Esophagus squamous epithelium (tissue), 5 donors: ENCODE data around the gene TMEM131. TPM values are rescaled to one million over a fixed set of nuclear protein-coding genes. Genes with fewer than 3 reads are reported as not detected.

Source experiments
- DNase-seq: peaks from one replicate; lab custom pipeline; 2025; lab: John Stamatoyannopoulos, UW
- H3K27ac ChIP-seq, 4 donors: fragments of 200-600 bp; sonication (generic); one replicate each; pipeline ENCODE4 v1.5.1; 2016 to 2019; ENCODE audit warnings: mild to moderate bottlenecking in 1 of 4
- H3K27me3 ChIP-seq, 4 donors: fragments of 200-600 bp; sonication (generic); 1 replicate in 3 of 4; 2 replicates in 1 of 4; pipeline versions ENCODE4 v1.5.1 to v1.6.0; 2017 to 2021; ENCODE audit warnings: antibody characterized with exemption in 1 of 4
- H3K36me3 ChIP-seq, 3 donors: fragments of 200-600 bp; sonication (generic); one replicate each; pipeline ENCODE4 v1.5.1; 2016 to 2019
- H3K4me1 ChIP-seq, 3 donors: fragments of 200-600 bp; sonication (generic); one replicate each; pipeline ENCODE4 v1.5.1; 2017 to 2019
- H3K4me3 ChIP-seq, 4 donors: fragments of 200-600 bp; sonication (generic); 1 replicate in 3 of 4; 2 replicates in 1 of 4; pipeline ENCODE4 v1.5.1; 2016 to 2019; ENCODE audit warnings: mild to moderate bottlenecking in 2 of 4, moderate library complexity in 1 of 4
- H3K9me3 ChIP-seq, 3 donors: fragments of 200-600 bp; sonication (generic); one replicate each; pipeline ENCODE4 v1.5.1; 2016 to 2019
- POLR2A ChIP-seq, 4 donors: fragments of 450-650 bp; IDR thresholded peaks; one replicate each; pipeline ENCODE4 v1.6.1; 2017; ENCODE audit warnings: antibody characterized with exemption in 4 of 4, mild to moderate bottlenecking in 4 of 4, moderate library complexity in 3 of 4
- WGBS, 2 donors: methylation state at CpG; one replicate each; pipeline ENCODE4 v1.1.5; 2018; 5-methylcytosine and 5-hydroxymethylcytosine counted together
- intact Hi-C: fragments of 100-400 bp; cut with DNase I; formaldehyde crosslinking; loops from one replicate; pipeline ENCODE4 v1.15.0; 2022
- total RNA-seq, 4 donors: library from RNA; depleted of rRNA; stranded (reverse); fragments of >200 nt; gene quantifications; one replicate each; pipeline ENCODE4 v1.1.0, GENCODE V29; 2016
- TF ChIP-seq, protein P1 (sequence below), 6 experiments: fragments of 450-650 bp in 4 of 6; fragments of 200-600 bp in 2 of 6; sonication (generic) in 2 of 6; IDR thresholded peaks; one replicate each; pipeline ENCODE4 v1.5.1; 2016 to 2019; ENCODE audit warnings: antibody characterized with exemption in 6 of 6, mild to moderate bottlenecking in 4 of 6, moderate library complexity in 4 of 6
- donor health status: DM: yes; HTN: yes; CAD: no.

The TMEM131 gene
- total RNA-seq, 4 donors from 2014 or later: 24.2 to 36.4 (median 28.1) TPM

DNA sequence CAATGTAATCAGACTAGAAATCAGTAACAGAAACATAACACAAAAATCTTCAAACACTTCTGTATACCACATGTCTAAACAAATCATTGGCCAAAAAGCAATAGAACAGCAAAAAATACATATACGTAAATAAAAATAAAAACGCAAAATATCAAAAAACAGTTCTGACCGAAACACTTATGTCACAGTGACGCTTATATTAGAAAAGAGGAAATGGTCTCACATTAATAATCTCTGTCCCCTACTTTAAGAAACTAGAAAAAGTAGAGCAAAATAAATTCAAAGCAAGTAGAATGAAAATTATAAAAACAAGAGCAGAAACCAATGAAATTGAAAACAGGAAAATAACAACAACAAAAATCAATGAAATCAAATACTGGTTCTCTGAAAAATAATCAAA is 41.9 kb downstream of the TMEM131 start:
- TF ChIP-seq, protein P1, sequence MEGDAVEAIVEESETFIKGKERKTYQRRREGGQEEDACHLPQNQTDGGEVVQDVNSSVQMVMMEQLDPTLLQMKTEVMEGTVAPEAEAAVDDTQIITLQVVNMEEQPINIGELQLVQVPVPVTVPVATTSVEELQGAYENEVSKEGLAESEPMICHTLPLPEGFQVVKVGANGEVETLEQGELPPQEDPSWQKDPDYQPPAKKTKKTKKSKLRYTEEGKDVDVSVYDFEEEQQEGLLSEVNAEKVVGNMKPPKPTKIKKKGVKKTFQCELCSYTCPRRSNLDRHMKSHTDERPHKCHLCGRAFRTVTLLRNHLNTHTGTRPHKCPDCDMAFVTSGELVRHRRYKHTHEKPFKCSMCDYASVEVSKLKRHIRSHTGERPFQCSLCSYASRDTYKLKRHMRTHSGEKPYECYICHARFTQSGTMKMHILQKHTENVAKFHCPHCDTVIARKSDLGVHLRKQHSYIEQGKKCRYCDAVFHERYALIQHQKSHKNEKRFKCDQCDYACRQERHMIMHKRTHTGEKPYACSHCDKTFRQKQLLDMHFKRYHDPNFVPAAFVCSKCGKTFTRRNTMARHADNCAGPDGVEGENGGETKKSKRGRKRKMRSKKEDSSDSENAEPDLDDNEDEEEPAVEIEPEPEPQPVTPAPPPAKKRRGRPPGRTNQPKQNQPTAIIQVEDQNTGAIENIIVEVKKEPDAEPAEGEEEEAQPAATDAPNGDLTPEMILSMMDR (IDR thresholded peaks at IDR 0.05): no peak
- TF ChIP-seq POLR2A (IDR thresholded peaks at IDR 0.05): no peak
- H3K4me1 ChIP-seq: peaks cover 0 to 32% (median 3%) of the 10 kb centered on the region in 3 donors

DNA sequence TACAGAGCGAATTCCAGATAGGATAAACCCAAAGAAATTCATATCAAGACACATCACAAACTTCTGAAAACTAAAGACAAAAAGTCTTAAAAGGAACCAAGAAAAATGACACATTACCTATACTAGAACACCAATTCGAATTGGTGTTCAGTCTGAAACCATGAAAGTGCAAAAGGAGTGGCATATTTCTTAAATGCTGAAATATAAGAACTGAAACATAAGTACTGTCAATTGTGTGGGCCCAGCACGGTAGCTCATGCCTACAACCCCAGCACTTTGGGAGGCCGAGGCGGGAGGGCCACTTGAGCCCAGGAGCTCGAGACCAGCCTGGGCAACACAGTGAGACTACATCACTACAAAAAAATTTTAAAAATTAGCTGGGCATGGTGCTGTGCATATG is 43.4 kb downstream of the TMEM131 start:
- intact Hi-C loops: no loop called here
- Histone ChIP-seq H3K27me3 (no peaks in the 10 kb centered on the region), H3K36me3 (no peaks in the 10 kb centered on the region), H3K9me3 (no peaks in the 10 kb centered on the region), H3K4me3 (no peak overlapping the region), H3K27ac (no peak overlapping the region), H3K4me1 (peaks cover 0 to 21% (median 3%) of the 10 kb centered on the region in 3 donors)
- WGBS, 2 donors: 90 to 92% methylated on average over 6 of the region's 6 CpGs
- no peak for DNase-seq
- no peak for TF ChIP-seq POLR2A (IDR thresholded peaks at IDR 0.05)
- TF ChIP-seq, protein P1 (IDR thresholded peaks at IDR 0.05): no peak

More for the DNA sequence above, 41.9 kb downstream of the TMEM131 start:
- Histone ChIP-seq H3K9me3 (no peaks in the 10 kb centered on the region), H3K4me3 (no peak overlapping the region), H3K27ac (no peak overlapping the region), H3K27me3 (no peaks in the 10 kb centered on the region), H3K36me3 (no peaks in the 10 kb centered on the region)
- WGBS, 2 donors: 73 to 89% methylated on average over 4 of the region's 4 CpGs
- intact Hi-C loops: no loop called here
- DNase-seq: no peak

DNA sequence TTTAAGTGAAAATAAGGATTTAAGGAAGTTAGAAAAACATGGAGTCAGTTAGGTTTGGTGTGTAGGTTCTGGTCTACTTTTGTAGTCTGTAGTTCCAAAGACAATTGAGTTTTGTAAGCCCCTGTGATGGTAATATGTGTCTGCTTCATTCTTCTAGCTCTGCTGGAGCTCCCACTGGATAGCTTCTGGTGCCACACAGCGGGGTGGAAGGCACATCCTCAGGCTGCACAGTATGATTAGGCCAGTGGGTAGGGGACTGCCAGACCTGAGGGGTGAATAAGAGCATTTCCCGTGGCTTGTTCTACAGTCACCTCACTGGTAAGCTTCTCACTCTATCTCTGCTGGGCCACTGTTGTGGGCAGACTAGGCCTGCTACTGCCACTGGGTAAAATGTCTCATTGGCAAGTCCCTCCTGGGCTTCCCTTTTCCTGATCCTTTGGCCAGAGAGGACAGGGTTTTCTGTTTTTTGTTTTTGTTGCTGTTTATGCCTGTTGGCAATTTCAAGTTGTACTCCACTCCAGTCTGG is 44.5 kb downstream of the TMEM131 start:
- no peak for DNase-seq
- H3K4me1 ChIP-seq: peaks cover 0 to 21% (median 3%) of the 10 kb centered on the region in 3 donors

DNA sequence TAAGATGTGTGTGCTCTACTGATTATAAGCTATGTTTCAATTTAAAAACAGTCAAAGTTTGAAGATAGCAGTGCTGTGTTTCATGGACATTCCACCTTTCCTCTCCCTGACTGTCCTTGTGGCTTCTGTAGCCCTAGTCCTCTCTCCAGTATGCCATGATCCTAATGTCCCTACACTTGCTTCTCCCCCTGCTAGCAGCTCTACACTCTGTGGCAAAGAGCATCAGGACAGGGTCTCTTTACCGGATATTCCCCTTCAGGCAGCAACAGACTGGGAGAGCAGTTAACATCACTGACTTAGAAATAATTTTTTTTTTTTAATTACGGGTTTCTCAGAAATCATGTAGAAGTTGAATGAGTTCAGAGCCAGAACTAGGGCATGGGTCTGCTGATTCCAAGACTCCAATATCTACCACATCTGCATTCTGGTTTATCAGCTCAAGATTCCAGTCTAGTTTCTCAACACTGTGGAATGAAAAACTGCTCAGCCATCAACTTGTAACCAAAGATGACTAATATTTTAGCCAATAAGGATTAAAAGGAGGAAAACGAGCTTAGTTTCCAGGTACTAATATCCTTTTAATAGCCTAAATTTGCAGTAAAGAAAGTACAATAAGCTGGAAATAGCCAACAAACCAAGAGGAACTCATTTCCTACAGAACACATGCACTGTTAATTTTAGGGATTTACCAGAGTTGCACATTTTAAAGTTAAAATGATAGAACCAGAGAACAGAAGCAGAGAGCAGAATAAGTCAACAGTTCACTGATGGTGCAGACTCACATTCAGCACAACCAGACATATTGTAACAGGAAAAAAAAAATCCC is 45.2 kb downstream of the TMEM131 start:
- no peaks in the 10 kb centered on the region for H3K9me3 ChIP-seq
- no peak for DNase-seq

More for the DNA sequence above, 44.5 kb downstream of the TMEM131 start:
- Histone ChIP-seq H3K27ac (no peak overlapping the region), H3K36me3 (no peaks in the 10 kb centered on the region), H3K9me3 (no peaks in the 10 kb centered on the region), H3K27me3 (no peaks in the 10 kb centered on the region), H3K4me3 (no peak overlapping the region)
- intact Hi-C loops: no loop called here
- WGBS, 2 donors: 33 to 100% methylated on average over 1 of the region's 2 CpGs
- TF ChIP-seq, protein P1 (IDR thresholded peaks at IDR 0.05): no peak
- no peak for TF ChIP-seq POLR2A (IDR thresholded peaks at IDR 0.05)

More for the DNA sequence above, 45.2 kb downstream of the TMEM131 start:
- intact Hi-C loops: no loop called here
- 58 to 60% methylated on average over 3 of the region's 3 CpGs for whole genome bisulfite sequencing, 2 donors
- Histone ChIP-seq H3K4me3 (no peak overlapping the region), H3K36me3 (no peaks in the 10 kb centered on the region), H3K4me1 (peaks cover under 1 to 28% (median 3%) of the 10 kb centered on the region in 3 donors), H3K27ac (no peak overlapping the region), H3K27me3 (no peaks in the 10 kb centered on the region)
- TF ChIP-seq POLR2A (IDR thresholded peaks at IDR 0.05): no peak
- TF ChIP-seq, protein P1 (IDR thresholded peaks at IDR 0.05): no peak
